Body of pancreas (tissue), 4 donors: ENCODE measurements around the gene RAPH1.
"Not testable (repeated sequence)": the region's sequence is repeated elsewhere in the genome, so short reads cannot be mapped to it uniquely, and the experiment has no call there.

Experiments
- POLR2A ChIP-seq, 3 donors: fragments of 450-650 bp; IDR thresholded peaks; one replicate each; pipeline ENCODE4 v1.6.1; 2016; ENCODE audit warnings: antibody characterized with exemption in 3 of 3, mild to moderate bottlenecking in 2 of 3
- TF ChIP-seq, protein P1 (sequence below), 7 experiments: fragments of 450-650 bp in 4 of 7; fragments of 200-600 bp in 3 of 7; sonication (generic) in 3 of 7; IDR thresholded peaks; one replicate each; pipeline ENCODE4 v1.5.1; 2016 to 2019; ENCODE audit warnings: antibody characterized with exemption in 7 of 7

GRCh38 chr2:203429643-203430042 lies 105.5 kb downstream of the RAPH1 start:
- TF ChIP-seq, protein P1, sequence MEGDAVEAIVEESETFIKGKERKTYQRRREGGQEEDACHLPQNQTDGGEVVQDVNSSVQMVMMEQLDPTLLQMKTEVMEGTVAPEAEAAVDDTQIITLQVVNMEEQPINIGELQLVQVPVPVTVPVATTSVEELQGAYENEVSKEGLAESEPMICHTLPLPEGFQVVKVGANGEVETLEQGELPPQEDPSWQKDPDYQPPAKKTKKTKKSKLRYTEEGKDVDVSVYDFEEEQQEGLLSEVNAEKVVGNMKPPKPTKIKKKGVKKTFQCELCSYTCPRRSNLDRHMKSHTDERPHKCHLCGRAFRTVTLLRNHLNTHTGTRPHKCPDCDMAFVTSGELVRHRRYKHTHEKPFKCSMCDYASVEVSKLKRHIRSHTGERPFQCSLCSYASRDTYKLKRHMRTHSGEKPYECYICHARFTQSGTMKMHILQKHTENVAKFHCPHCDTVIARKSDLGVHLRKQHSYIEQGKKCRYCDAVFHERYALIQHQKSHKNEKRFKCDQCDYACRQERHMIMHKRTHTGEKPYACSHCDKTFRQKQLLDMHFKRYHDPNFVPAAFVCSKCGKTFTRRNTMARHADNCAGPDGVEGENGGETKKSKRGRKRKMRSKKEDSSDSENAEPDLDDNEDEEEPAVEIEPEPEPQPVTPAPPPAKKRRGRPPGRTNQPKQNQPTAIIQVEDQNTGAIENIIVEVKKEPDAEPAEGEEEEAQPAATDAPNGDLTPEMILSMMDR (IDR thresholded peaks at IDR 0.05) = not testable (repeated sequence)
- TF ChIP-seq POLR2A (IDR thresholded peaks at IDR 0.05) = not testable (repeated sequence)
